B cell (primary cell): Measurements from ENCODE around the gene ZFPM1. TPM values are rescaled to one million over a fixed set of nuclear protein-coding genes. Genes with fewer than 3 reads are reported as not detected.
A peak's percentile ranks its signal among the peaks of the same experiment; 100 is the strongest.

Source experiments
- ATAC-seq: fragments of 200-7000 bp; cut with Tn5 transposase; one replicate; pipeline ENCODE4 v1.10.0; 2021; ENCODE audit warnings: low read depth, mild to moderate bottlenecking, moderate number of reproducible peaks, moderate library complexity
- CTCF ChIA-PET: fragments of 350-600 bp; sonication (Branson Sonifier 250); formaldehyde crosslinking; loops from one replicate; lab custom pipeline; 2021; ENCODE audit warnings: antibody characterized with exemption, inconsistent platforms; lab: Charles Lee
- POLR2A ChIA-PET: fragments of 350-600 bp; sonication (Branson Sonifier 250); formaldehyde crosslinking; loops from one replicate; lab custom pipeline; 2021; ENCODE audit warnings: antibody characterized with exemption; lab: Charles Lee
- DNase-seq: peaks from one replicate; pipeline ENCODE4 v3.0.0; 2013
- H2AFZ ChIP-seq: 2 replicates; pipeline ENCODE4 v1.6.1; 2012; ENCODE audit warnings: mild to moderate bottlenecking, low read depth, low read length; ENCODE audit not compliant: insufficient read depth, poor library complexity, severe bottlenecking
- H3K27ac ChIP-seq, 2 donors: 1 replicate in 1 of 2; 2 replicates in 1 of 2; pipeline ENCODE4 v1.5.1; 2012 to 2013; ENCODE audit warnings: low read length in 2 of 2, mild to moderate bottlenecking in 2 of 2, moderate library complexity in 1 of 2
- H3K27me3 ChIP-seq, 4 experiments: fragments of 200-600 bp in 1 of 4; sonication (generic) in 1 of 4; replicated peaks in 1 of 4; 1 replicate in 2 of 4; 2 replicates in 2 of 4; pipeline versions ENCODE4 v1.6.1 to v1.7.0; 2013 to 2016; ENCODE audit warnings: low read length in 3 of 4, mild to moderate bottlenecking in 2 of 4, mixed read lengths in 1 of 4, moderate library complexity in 1 of 4; ENCODE audit not compliant: insufficient read depth in 4 of 4, control insufficient read depth in 3 of 4; ENCODE audit errors: control extremely low read depth in 1 of 4
- H3K36me3 ChIP-seq, 2 experiments: replicated peaks in 1 of 2; 1 replicate in 1 of 2; 2 replicates in 1 of 2; pipeline versions ENCODE4 v1.6.1 to v1.7.1; 2013; ENCODE audit warnings: low read length in 1 of 2; ENCODE audit not compliant: insufficient read depth in 2 of 2, control insufficient read depth in 1 of 2; ENCODE audit errors: control extremely low read depth in 1 of 2, extremely low read depth in 1 of 2
- H3K4me1 ChIP-seq, 2 donors: fragments of 200-600 bp in 1 of 2; sonication (generic) in 1 of 2; 1 replicate in 1 of 2; 2 replicates in 1 of 2; pipeline versions ENCODE4 v1.5.1 to v1.6.1; 2013 to 2017; ENCODE audit warnings: low read length in 2 of 2; ENCODE audit not compliant: control insufficient read depth in 2 of 2, insufficient read depth in 2 of 2
- H3K4me2 ChIP-seq: replicated peaks from 2 replicates; pipeline ENCODE3; 2012; ENCODE audit warnings: mild to moderate bottlenecking, low read depth, low read length; ENCODE audit not compliant: poor library complexity, severe bottlenecking
- H3K4me3 ChIP-seq, 5 experiments: fragments of 200-600 bp in 1 of 5; sonication (generic) in 1 of 5; 1 replicate in 3 of 5; 2 replicates in 2 of 5; pipeline versions ENCODE4 v1.5.1 to v1.7.0; 2011 to 2016; ENCODE audit warnings: low read length in 4 of 5, mild to moderate bottlenecking in 4 of 5, low read depth in 2 of 5, control low read depth in 1 of 5, moderate library complexity in 1 of 5; ENCODE audit not compliant: insufficient read depth in 1 of 5; ENCODE audit errors: control extremely low read depth in 1 of 5, extremely low read depth in 1 of 5
- H3K79me2 ChIP-seq: fragments of 200-600 bp; sonication (generic); one replicate; pipeline ENCODE4 v1.6.0; 2016; ENCODE audit warnings: low read length; ENCODE audit not compliant: control insufficient read depth, insufficient read depth
- H3K9ac ChIP-seq: fragments of 200-600 bp; sonication (generic); 2 replicates; pipeline ENCODE4 v1.6.1; 2017; ENCODE audit warnings: mild to moderate bottlenecking, low read length, moderate library complexity
- H3K9me3 ChIP-seq, 3 donors: one replicate each; pipeline versions ENCODE4 v1.6.1 to v1.7.1; 2013; ENCODE audit warnings: low read length in 2 of 3; ENCODE audit not compliant: control insufficient read depth in 2 of 3, insufficient read depth in 1 of 3; ENCODE audit errors: control extremely low read depth in 1 of 3
- H4K20me1 ChIP-seq: 2 replicates; pipeline ENCODE4 v1.6.0; 2012; ENCODE audit warnings: mild to moderate bottlenecking, low read length; ENCODE audit not compliant: insufficient read depth, control insufficient read depth, poor library complexity, severe bottlenecking
- H3K27ac Mint-ChIP-seq: one replicate; pipeline ENCODE4 v1.8.0; 2021; ENCODE audit warnings: mixed read lengths
- H3K27me3 Mint-ChIP-seq: one replicate; pipeline ENCODE4 v1.8.0; 2021; ENCODE audit warnings: mixed read lengths
- H3K4me1 Mint-ChIP-seq: one replicate; pipeline ENCODE4 v1.8.0; 2021; ENCODE audit warnings: mixed read lengths
- H3K4me3 Mint-ChIP-seq: one replicate; pipeline ENCODE4 v1.8.0; 2021; ENCODE audit warnings: mixed read lengths
- H3K9me3 Mint-ChIP-seq: one replicate; pipeline ENCODE4 v1.8.0; 2022; ENCODE audit warnings: mixed read lengths; ENCODE audit not compliant: insufficient read depth
- EZH2 ChIP-seq: IDR thresholded peaks from 2 replicates; pipeline ENCODE4 v1.6.1; 2012; ENCODE audit warnings: borderline replicate concordance, low read depth, mild to moderate bottlenecking, moderate library complexity, low read length; ENCODE audit not compliant: insufficient read depth, poor library complexity, severe bottlenecking
- WGBS: methylation state at CpG from one replicate; pipeline ENCODE4 v1.1.5; 2013; ENCODE audit warnings: missing lambda C conversion rate; ENCODE audit not compliant: insufficient coverage; 5-methylcytosine and 5-hydroxymethylcytosine counted together
- intact Hi-C: fragments of 100-400 bp; cut with micrococcal nuclease; formaldehyde crosslinking; loops from one replicate; pipeline ENCODE4 v1.10.0; 2022
- polyA plus RNA-seq: library from polyadenylated mRNA; depleted of rRNA; stranded (reverse); fragments of >200 nt; gene quantifications from 2 replicates; pipeline ENCODE4 v1.2.3, GENCODE V29; 2012
- total RNA-seq, 2 donors: library from RNA; stranded (reverse); fragments of 120-200 nt in 1 of 2; gene quantifications; 1 replicate in 1 of 2; 2 replicates in 1 of 2; pipeline versions ENCODE4 v1.2.3 to v1.2.4, GENCODE V29; 2013 to 2022
- TF ChIP-seq, protein P1 (sequence below): fragments of 200-600 bp; IDR thresholded peaks from one replicate; pipeline ENCODE4 v1.8.0; 2022; ENCODE audit warnings: antibody characterized with exemption, mild to moderate bottlenecking

The ZFPM1 gene
- total and polyA plus RNA-seq, 2 donors (not counting 1 experiment from before 2014, with no cell fraction given): 4.3 to 34.6 TPM

DNA sequence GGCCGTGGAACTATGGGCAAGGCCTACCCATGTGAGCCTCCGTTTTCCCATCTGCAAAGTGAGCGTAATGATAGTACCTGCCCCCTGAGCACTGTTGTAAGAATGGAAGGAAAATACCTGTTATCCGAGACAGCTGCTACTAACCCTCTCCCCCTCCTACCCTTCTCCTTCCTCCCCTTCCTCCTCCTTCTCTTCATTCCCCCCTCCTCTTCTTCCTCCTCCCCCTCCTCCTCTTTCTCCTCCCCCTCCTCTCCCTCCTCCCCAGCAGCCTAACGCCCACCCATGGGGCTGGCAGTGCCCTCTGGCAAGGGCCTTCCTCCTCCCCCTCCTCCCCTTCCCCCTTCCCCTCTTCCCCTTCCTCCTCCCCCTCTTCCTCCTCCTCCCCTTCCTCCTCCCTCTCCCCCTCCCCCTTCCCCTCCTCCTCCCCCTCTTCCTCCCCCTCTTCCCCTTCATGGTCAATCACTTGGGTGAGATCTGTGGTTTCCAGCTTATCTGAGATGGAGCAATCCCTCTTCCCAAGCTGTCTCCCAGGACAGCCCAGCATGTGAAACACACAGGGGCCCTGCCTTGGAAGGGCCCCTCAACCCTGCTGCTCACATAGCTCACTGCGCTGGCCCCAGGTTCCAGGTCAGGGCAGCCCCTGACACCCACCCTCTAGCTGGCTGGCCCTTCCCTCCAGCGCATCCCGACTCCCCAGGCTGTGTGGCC is 6.4 kb downstream of the ZFPM1 start:
- peak overlapping the region; percentile 53 for H3K27ac Mint-ChIP-seq
- H3K4me2 ChIP-seq: no peak overlapping the region
- 90% methylated on average over 5 of the region's 8 CpGs for WGBS
- peaks cover 55% of the 10 kb centered on the region for H3K4me1 Mint-ChIP-seq
- peaks cover 0 to 4% (median 0%) of the 10 kb centered on the region in 4 experiments for H3K27me3 ChIP-seq
- ChIA-PET CTCF (interaction anchor here (1.3 kb wide), 2 partner anchors 16 to 103 kb away, joined by 3 read pairs; no protein-coding TSS in a partner anchor), POLR2A (interaction anchor here (0.6 kb wide), 2 partner anchors 19 to 378 kb away, joined by 3 read pairs; no protein-coding TSS in a partner anchor)
- peaks cover 86% of the 10 kb centered on the region for H3K79me2 ChIP-seq
- peaks cover 78% of the 10 kb centered on the region for H4K20me1 ChIP-seq
- no peak overlapping the region for H3K9ac ChIP-seq
- H3K4me1 ChIP-seq: peaks cover 35 to 72% of the 10 kb centered on the region in 2 donors
- H3K27ac ChIP-seq: no peak overlapping the region
- intact Hi-C loops: loop anchor here (10.0 kb wide), 1 partner anchor 325 kb away; the partner anchor contains the start of gene PIEZO1
- no peak overlapping the region for H2AFZ ChIP-seq
- no peak overlapping the region for H3K4me3 Mint-ChIP-seq
- H3K4me3 ChIP-seq: no peak overlapping the region
- TF ChIP-seq EZH2: no peak
- TF ChIP-seq, protein P1, sequence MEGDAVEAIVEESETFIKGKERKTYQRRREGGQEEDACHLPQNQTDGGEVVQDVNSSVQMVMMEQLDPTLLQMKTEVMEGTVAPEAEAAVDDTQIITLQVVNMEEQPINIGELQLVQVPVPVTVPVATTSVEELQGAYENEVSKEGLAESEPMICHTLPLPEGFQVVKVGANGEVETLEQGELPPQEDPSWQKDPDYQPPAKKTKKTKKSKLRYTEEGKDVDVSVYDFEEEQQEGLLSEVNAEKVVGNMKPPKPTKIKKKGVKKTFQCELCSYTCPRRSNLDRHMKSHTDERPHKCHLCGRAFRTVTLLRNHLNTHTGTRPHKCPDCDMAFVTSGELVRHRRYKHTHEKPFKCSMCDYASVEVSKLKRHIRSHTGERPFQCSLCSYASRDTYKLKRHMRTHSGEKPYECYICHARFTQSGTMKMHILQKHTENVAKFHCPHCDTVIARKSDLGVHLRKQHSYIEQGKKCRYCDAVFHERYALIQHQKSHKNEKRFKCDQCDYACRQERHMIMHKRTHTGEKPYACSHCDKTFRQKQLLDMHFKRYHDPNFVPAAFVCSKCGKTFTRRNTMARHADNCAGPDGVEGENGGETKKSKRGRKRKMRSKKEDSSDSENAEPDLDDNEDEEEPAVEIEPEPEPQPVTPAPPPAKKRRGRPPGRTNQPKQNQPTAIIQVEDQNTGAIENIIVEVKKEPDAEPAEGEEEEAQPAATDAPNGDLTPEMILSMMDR: no peak
- DNase-seq (no peak), ATAC-seq (no peak)
- H3K9me3 ChIP-seq: peaks cover 0 to 4% (median 0%) of the 10 kb centered on the region in 3 donors
- no peaks in the 10 kb centered on the region for H3K36me3 ChIP-seq
- no peaks in the 10 kb centered on the region for H3K9me3 Mint-ChIP-seq
- H3K27me3 Mint-ChIP-seq: no peaks in the 10 kb centered on the region
